Measurements from ENCODE around the gene PRKRIP1.

GRCh38 chr7:102469972-102470825, 74.0 kb downstream of the PRKRIP1 start:
- TF ChIP-seq, protein P1, sequence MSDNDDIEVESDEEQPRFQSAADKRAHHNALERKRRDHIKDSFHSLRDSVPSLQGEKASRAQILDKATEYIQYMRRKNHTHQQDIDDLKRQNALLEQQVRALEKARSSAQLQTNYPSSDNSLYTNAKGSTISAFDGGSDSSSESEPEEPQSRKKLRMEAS (IDR thresholded peaks at IDR 0.05; ENCODE audit: low read depth, low read length), result no peak
- TF ChIP-seq, protein P2, sequence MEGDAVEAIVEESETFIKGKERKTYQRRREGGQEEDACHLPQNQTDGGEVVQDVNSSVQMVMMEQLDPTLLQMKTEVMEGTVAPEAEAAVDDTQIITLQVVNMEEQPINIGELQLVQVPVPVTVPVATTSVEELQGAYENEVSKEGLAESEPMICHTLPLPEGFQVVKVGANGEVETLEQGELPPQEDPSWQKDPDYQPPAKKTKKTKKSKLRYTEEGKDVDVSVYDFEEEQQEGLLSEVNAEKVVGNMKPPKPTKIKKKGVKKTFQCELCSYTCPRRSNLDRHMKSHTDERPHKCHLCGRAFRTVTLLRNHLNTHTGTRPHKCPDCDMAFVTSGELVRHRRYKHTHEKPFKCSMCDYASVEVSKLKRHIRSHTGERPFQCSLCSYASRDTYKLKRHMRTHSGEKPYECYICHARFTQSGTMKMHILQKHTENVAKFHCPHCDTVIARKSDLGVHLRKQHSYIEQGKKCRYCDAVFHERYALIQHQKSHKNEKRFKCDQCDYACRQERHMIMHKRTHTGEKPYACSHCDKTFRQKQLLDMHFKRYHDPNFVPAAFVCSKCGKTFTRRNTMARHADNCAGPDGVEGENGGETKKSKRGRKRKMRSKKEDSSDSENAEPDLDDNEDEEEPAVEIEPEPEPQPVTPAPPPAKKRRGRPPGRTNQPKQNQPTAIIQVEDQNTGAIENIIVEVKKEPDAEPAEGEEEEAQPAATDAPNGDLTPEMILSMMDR (IDR thresholded peaks at IDR 0.05; ENCODE audit: low read depth, low read length), result no peak
- no peak for TF ChIP-seq POLR2A (IDR thresholded peaks at IDR 0.05; ENCODE audit: extremely low read depth, insufficient read length)

All from NB4 (cell line).